Body of pancreas (tissue), 4 donors: ENCODE results near the gene PRCC.

ENCODE experiments used
- CTCF ChIP-seq, 7 experiments: fragments of 450-650 bp in 4 of 7; fragments of 200-600 bp in 3 of 7; sonication (generic) in 3 of 7; IDR thresholded peaks; one replicate each; pipeline ENCODE4 v1.5.1; 2016 to 2019; ENCODE audit warnings: antibody characterized with exemption in 7 of 7
- POLR2A ChIP-seq, 3 donors: fragments of 450-650 bp; IDR thresholded peaks; one replicate each; pipeline ENCODE4 v1.6.1; 2016; ENCODE audit warnings: antibody characterized with exemption in 3 of 3, mild to moderate bottlenecking in 2 of 3

- TF ChIP-seq CTCF (IDR thresholded peaks at IDR 0.05) (no peak), POLR2A (IDR thresholded peaks at IDR 0.05) (no peak)
These were observed 28.0 kb downstream of the PRCC start for GRCh38 chr1:156795374-156795733.
